GM19328 (cell line): ENCODE data around the gene TEX13D.

Experiments used
- ATAC-seq: cut with Tn5 transposase; IDR thresholded peaks from one replicate; pipeline ENCODE4 v1.9.1; 2021; ENCODE audit warnings: mild to moderate bottlenecking, moderate library complexity; ENCODE audit not compliant: unreplicated experiment

The TEX13D gene

GRCh38 chrX:124347242-124347641 lies 14.8 kb downstream of the TEX13D start:
- ATAC-seq, result no peak

- ATAC-seq, result no peak
Measured at GRCh38 chrX:124348182-124348581, 15.7 kb downstream of the TEX13D start.

DNA sequence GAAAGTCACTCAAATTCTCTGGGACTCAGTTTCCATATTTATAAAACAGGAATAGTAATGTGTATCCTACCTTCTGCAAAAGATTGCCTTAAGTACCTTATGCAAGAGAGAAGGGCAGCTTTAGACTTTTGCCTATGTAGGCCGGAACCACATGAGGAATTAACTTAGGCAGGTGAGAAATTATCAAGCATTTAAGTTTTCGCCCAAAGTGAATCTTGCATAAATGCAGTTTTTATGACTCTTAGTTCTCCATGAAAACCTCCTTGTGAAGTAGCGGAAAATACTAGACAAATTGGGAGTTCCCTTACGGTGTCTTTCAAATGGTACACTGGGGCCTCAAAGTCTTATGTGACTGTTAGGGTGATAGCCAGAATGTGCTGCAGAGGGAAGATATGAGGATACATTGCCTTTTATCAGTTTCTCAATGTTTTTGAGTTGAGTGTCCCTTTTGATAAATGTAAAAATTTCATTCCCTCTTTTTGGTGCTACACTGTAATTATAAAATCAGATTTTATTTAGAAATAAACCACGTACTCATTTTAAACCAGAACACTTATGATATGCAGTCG lies 16.5 kb downstream of the TEX13D start:
- ATAC-seq, result no peak

DNA sequence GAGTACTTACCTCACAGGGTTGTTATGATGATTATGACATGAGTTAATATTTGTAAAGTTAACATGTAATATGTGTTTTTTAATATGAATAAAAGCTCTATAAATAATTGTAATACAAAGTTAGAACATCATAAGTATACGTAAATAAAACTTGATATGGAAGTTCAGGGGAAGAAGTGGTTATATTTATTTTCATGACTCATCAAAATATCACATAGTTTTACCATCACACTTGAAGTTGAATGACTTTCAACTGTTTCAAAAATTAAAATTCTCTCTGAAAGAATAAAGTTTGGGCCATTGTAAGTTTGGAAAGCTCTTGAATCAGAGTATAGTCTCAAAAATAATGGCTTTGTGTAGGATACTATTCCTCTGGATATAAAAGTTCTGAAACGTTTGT lies 22.2 kb downstream of the TEX13D start:
- no peak for ATAC-seq

DNA sequence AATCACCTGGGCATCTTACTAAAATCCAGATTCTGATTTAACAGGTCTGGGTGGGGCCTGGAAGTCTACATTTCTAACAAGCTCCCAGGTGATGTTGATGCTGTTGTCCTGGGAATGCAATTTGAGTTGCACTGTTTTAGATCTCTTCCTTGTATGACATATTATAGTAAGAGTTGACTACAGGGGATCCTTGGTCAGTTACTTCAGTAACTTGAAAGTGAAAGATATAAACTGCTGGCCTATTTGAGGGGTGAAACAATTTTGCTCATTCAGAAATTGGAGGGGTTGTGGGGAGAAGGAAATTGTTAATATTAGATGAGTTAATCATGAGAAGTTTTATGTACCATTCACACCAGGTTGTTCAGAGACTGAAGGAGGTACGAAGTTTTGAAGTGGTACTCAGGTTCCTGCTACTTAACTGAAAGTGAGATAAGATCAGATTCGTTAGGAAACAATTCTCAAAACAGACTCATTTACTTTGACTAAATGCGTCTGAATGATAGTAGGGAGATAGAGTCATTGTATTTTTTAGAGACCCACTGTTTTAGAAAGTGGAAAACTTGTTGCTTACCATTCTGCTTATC lies 26.4 kb downstream of the TEX13D start:
- ATAC-seq, result no peak

DNA sequence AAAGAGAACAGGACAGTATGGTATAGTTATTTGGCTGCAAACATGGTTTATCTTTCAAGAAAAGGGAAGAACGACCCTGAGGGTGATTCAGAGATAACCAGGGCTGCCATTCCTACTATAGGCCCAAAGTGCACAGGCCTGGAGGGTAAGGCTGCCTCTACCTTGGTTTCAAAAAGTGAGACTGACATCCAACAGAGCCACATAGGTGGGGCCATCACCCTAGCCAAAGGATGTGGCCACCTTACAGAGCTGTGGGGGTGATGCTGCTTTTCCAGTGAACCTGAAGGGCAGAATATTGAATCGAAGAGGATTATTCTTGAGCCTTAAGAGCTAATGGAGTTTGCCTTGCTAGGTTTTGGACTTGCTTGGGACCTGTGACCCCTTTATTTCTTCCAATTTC lies 29.6 kb downstream of the TEX13D start:
- ATAC-seq, result no peak

DNA sequence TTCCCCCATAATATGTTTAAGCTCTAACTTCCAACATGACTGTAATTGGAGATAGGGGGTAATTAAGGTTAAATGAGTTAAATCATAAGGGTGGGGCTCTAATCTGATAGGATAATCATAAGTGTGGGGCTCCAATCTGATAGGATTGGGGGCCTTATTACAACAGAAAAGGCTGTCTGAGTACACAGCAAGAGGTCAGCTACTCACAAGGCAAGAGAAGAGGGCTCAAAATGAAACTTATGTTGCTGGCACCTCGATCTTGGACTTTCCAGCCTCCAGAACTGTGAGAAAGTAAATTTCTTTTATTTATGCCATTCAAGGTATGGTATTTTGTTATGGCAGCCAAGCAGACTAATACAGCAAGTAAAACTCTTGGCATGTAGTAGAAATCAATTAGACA lies 30.3 kb downstream of the TEX13D start:
- ATAC-seq, result no peak

- ATAC-seq, result no peak
Measured at GRCh38 chrX:124369722-124370121, 37.3 kb downstream of the TEX13D start.

GRCh38 chrX:124373348-124373747 lies 40.9 kb downstream of the TEX13D start:
- ATAC-seq, result no peak

DNA sequence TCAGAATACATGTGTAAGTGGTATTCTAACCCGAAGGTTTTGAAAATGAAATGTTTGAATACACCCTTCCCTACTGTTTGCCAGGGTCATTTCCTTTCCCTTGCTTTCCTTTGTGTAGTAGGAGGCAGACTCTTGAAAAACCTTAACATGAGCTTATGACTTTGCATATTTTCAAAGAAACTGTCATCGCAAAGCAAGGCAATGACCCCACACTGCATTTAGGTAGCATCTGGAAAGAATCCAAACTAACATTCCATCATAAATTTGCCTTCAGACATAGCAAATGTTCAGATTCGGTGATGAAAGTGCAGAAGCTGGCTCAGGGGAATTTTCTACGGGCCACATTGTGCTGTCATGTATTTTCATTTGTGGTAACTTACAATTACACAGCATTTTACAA lies 46.2 kb downstream of the TEX13D start:
- no peak for ATAC-seq

- no peak for ATAC-seq
Measured at GRCh38 chrX:124383354-124383753, 50.9 kb downstream of the TEX13D start.

GRCh38 chrX:124386401-124386800 lies 53.9 kb downstream of the TEX13D start:
- no peak for ATAC-seq
